ENCODE measurements around the gene HP1BP3. TPM values are rescaled to one million over a fixed set of nuclear protein-coding genes. Genes with fewer than 3 reads are reported as not detected.
"Not testable (repeated sequence)": the region's sequence is repeated elsewhere in the genome, so short reads cannot be mapped to it uniquely, and the experiment has no call there.

Gene HP1BP3
- total RNA-seq, 2 donors from 2014 or later = 223 to 244 TPM

DNA sequence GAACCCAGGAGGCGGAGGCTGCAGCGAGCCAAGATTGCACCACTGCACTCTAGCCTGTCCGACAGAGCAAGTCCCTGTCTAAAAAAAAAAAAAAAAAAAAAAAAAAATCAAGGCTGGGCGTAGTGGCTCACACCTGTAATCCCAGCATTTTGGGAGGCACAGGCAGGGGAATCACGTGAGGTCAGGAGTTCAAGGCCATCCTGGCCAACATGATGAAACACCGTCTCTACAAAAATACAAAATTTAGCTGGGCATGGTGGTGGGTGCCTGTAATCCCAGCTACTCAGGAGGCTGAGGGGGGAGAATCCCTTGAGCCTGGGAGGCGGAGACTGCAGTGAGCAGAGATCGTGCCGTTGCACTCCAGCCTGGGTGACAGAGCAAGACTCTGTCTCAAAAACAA is 2.5 kb upstream of the HP1BP3 start:
- H3K9me3 Mint-ChIP-seq; H3K4me3 Mint-ChIP-seq; ATAC-seq (replicated peaks); H3K27ac Mint-ChIP-seq; H3K4me1 Mint-ChIP-seq; H3K27me3 Mint-ChIP-seq: not testable (repeated sequence)
- H3K36me3 Mint-ChIP-seq (ENCODE audit: low read depth) = peaks cover 13% of the 10 kb centered on the region

DNA sequence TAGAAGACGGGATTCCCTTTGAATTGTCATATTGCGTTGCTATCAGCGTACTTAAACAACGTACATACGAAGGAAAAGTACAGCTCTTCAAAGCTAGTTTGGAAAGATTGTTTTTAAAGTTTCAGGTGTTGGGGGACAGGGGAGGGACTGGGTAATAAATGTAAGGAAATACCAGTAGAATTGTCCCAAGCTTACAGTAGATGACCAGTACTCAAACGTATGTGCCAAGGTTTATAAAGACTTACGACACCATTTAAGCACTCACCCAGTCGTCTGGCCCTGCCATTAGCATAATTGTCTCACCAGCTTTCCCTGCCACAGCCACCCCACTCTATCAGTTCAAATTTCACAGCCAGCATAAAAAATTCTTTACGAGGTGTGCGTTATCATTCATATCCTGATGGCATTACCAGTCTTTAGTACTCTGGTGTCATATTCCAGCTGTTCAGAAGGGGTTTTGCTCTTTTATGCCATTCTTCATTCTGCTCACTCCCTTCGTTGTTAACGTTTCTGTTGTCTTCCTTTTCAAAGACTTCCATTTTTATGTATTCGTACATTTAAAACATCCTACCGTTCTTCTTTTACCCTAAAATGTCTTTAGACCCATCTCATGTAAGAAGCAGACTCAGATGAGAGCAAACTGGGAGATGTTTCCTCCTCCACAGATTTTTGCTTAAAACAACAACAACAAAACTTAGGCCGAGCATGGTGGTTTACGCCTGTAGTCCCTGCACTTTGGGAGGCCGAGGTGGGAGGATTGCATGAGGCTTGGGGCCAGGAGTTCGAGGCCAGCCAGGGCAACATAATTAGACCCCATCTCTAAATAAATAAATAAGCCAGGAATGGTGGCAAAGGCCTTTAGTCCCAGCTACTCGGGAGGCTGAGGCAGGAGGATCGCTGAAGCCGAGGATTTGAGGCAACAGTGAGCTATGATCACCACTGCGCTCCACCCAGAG is 1.0 kb upstream of the HP1BP3 start:
- Mint-ChIP-seq H3K27me3 (no peaks in the 10 kb centered on the region), H3K9me3 (no peaks in the 10 kb centered on the region), H3K4me3 (peak overlapping the region; percentile 92), H3K27ac (peak overlapping the region; percentile 92), H3K4me1 (peaks cover 7% of the 10 kb centered on the region), H3K36me3 (ENCODE audit: low read depth) (peaks cover 13% of the 10 kb centered on the region)
- no peak for ATAC-seq (replicated peaks)

DNA sequence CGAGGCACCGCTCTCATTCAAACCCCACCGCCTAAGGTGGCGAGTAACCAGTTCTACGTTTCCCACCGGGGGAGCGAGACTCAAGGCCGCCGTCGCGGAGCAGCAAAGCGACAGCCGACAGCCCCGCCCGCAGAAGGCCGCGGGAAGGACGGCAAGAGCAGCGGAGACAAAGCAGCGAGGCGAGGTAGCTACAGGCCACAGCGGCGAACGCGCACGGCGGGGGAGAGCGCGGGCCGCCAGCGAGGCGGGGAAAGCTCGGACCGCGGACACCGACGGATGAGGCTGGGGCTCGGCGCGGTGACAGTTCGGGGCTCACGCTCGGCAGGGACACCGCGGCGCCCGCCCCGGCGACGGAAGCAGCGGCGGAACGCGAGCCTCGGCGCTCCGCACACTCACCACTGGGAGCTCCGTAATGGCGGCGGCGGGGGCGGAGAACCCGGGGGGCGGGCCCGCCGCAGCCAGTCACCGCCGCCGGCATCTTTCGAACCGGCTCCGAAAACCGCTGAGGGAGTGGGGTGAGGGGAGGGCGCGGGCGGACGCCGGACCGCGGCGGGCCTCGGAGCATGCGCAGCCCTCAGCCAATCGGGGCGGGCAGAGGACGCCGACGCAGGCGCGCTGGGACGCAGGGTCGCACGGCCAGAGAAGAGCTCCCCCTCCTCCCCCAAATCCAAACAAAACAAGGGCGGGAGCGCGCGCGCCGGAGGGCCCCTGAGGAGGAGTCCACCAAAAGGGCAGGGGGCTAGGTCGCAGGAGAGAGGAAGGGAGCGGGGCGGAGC is 666 bp downstream of the HP1BP3 start:
- H3K27ac Mint-ChIP-seq = peak overlapping the region; percentile 88
- H3K4me1 Mint-ChIP-seq = peaks cover 7% of the 10 kb centered on the region
- ATAC-seq (replicated peaks) = peak; percentile 84
- H3K4me3 Mint-ChIP-seq = peak overlapping the region; percentile 92
- H3K27me3 Mint-ChIP-seq = no peaks in the 10 kb centered on the region
- no peaks in the 10 kb centered on the region for H3K9me3 Mint-ChIP-seq
- H3K36me3 Mint-ChIP-seq (ENCODE audit: low read depth) = peaks cover 13% of the 10 kb centered on the region

DNA sequence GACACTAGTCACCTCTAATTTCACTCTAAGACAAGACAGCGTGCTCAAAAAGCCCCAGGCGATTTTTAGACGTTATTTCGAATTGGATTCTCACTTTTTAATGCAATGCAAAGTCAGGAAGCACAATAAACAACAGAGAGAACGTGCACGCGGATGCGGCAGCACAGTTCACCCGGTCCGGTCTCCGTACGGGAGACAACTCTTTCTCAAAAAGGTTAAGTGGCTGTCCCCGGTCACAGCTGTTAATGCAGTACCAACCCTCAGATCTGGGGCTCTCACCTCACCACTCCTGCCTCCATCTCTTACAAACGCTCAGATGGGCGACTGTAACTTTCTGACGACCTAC is 1.2 kb downstream of the HP1BP3 start:
- H3K27ac Mint-ChIP-seq = peak overlapping the region; percentile 88
- ATAC-seq (replicated peaks) = peak; percentile 4
- peaks cover 13% of the 10 kb centered on the region for H3K4me1 Mint-ChIP-seq
- H3K4me3 Mint-ChIP-seq = peak overlapping the region; percentile 92
- H3K27me3 Mint-ChIP-seq = no peaks in the 10 kb centered on the region
- H3K9me3 Mint-ChIP-seq = no peaks in the 10 kb centered on the region
- peaks cover 19% of the 10 kb centered on the region for H3K36me3 Mint-ChIP-seq (ENCODE audit: low read depth)

DNA sequence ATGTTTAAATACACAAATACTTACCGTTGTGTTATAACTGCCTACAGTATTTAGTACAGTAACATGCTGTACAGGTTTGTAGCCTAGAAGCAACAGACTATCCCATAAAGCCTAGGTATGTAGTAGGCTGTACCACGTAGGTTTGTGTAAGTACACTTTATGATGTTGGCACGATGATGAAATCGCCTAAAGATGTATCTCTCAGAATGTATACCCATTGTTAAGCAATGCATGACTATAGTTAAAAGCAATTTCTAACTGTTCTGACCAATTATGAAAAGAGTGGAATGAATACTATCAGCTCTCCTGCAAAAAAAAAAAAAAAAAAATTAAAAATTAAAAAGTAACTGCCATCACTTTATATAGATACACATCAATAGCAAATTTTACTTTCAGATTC is 11.4 kb downstream of the HP1BP3 start:
- Mint-ChIP-seq H3K4me3 (no peak overlapping the region), H3K27ac (no peak overlapping the region), H3K27me3 (no peaks in the 10 kb centered on the region), H3K36me3 (ENCODE audit: low read depth) (peaks cover 95% of the 10 kb centered on the region), H3K4me1 (peaks cover 12% of the 10 kb centered on the region), H3K9me3 (no peaks in the 10 kb centered on the region)
- peak; percentile 71 for ATAC-seq (replicated peaks)

DNA sequence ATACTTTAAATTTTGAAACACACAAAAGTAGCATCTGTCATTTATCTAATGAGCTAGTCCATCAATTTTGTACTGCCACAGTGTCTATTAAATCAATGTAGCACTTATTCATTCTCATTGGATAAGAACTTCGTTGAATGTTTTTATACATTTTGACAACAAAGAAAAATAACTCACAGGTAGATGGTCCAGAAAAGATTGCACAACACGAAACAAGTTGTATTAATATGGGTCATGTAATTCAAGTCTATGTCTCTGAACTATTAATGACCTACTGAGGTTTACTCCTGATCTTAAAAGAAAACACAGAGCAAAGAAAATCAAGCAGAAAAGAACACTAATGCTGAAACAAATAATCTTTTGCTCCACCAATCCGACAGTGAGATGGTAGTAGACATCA is 15.3 kb downstream of the HP1BP3 start:
- peaks cover 100% of the 10 kb centered on the region for H3K36me3 Mint-ChIP-seq (ENCODE audit: low read depth)
- H3K9me3 Mint-ChIP-seq = no peaks in the 10 kb centered on the region
- ATAC-seq (replicated peaks) = no peak
- no peak overlapping the region for H3K27ac Mint-ChIP-seq
- no peak overlapping the region for H3K4me3 Mint-ChIP-seq
- no peaks in the 10 kb centered on the region for H3K4me1 Mint-ChIP-seq
- H3K27me3 Mint-ChIP-seq = no peaks in the 10 kb centered on the region

DNA sequence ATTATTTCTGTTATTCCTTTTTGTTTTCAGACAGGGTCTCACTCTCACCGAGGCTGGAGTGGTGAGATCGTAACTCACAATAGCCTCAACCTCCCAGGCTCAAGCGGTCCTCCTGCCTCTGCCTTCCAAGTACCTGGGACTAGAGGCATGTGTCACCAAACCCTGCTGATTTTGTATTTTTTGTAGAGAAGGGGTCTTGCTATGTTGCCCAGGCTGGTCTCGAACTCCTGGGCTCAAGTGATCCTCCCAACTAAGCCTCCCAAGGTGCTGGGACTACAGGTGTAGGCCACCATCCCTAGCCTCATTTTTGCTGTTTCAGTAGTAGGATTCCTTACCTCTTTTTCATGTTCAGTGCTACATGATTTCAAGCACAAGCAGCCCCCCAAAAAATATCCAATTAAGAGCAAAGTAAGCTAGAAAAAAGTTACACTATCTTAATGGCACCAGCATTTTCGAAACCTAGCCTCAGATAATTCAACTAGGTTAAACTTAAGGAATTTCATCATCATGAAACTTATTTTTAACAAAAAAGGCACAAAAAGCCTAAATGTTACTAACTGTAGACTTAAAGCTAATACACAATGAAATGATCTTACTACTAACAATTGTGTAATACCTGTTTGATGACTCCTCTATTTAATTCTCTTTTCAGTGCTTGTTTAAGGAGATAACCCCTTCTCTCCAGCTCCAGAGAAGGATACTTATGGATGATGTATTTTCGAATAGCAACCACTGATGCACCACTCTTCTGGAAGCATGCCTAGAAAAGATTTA is 16.6 kb downstream of the HP1BP3 start:
- no peak for ATAC-seq (replicated peaks)
- no peak overlapping the region for H3K4me3 Mint-ChIP-seq
- H3K27ac Mint-ChIP-seq = no peak overlapping the region
- no peaks in the 10 kb centered on the region for H3K27me3 Mint-ChIP-seq
- no peaks in the 10 kb centered on the region for H3K9me3 Mint-ChIP-seq
- H3K36me3 Mint-ChIP-seq (ENCODE audit: low read depth) = peaks cover 100% of the 10 kb centered on the region
- no peaks in the 10 kb centered on the region for H3K4me1 Mint-ChIP-seq

DNA sequence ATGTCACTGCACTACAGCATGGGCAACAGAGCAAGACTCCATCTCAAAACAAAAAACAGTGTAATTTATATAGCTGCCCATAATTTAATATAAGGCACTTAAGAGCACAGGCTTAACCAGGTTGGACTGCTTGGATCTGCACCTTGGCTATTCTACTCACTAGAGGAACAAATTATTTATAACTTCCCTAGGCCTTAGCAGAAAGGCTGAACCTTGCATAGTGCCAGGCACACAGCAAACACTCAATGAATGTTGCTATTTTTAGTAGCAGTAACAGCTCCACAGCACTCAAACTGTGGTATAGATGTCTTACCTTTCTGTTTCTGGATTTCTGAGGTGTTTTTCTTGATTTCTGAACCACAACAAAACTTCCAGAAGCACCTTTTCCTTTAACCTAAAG is 19.8 kb downstream of the HP1BP3 start:
- H3K27me3 Mint-ChIP-seq = no peaks in the 10 kb centered on the region
- H3K9me3 Mint-ChIP-seq = no peaks in the 10 kb centered on the region
- no peak overlapping the region for H3K4me3 Mint-ChIP-seq
- no peaks in the 10 kb centered on the region for H3K4me1 Mint-ChIP-seq
- H3K27ac Mint-ChIP-seq = no peak overlapping the region
- no peak for ATAC-seq (replicated peaks)
- peaks cover 100% of the 10 kb centered on the region for H3K36me3 Mint-ChIP-seq (ENCODE audit: low read depth)

DNA sequence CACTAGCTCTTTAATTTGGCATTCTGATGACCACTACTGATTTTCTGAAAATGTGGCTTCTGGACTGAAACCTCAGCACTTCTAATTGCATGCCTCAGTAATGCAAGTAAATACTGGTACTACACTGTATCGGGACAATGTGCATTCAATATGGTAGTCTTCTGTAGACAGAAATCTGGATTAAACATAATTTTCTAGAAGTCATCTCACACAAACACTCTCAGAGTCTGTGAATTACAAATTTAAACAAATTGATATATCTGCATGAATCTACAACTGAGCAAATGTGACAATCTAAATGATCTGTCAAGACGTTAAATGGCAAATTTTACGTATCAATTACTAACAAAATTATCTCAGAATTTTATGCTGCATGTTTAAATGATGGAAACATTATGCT is 23.7 kb downstream of the HP1BP3 start:
- H3K27ac Mint-ChIP-seq = no peak overlapping the region
- H3K4me3 Mint-ChIP-seq = no peak overlapping the region
- peaks cover 3% of the 10 kb centered on the region for H3K4me1 Mint-ChIP-seq
- peaks cover 100% of the 10 kb centered on the region for H3K36me3 Mint-ChIP-seq (ENCODE audit: low read depth)
- no peak for ATAC-seq (replicated peaks)
- H3K27me3 Mint-ChIP-seq = no peaks in the 10 kb centered on the region
- H3K9me3 Mint-ChIP-seq = no peaks in the 10 kb centered on the region

DNA sequence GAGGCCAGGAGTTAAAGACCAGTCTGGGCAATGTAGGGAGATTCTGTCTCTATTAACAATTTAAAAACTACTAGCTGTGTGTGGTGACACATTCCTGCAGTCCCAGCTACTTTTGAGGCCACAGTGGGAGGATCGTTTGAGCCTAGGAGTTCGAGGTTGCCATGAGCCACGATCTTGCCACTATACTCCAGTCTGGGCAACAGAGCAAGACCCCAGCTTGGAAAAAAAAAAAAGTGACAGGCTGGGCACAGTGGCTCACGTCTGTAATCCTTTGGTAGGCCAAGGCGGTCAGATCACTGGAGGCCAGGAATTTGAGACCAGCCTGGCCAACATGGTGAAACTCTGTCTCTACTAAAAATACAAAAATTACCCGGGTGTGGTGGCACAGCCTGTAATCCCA is 26.8 kb downstream of the HP1BP3 start:
- Mint-ChIP-seq H3K9me3 (no peaks in the 10 kb centered on the region), H3K4me3 (no peak overlapping the region), H3K27me3 (no peaks in the 10 kb centered on the region), H3K4me1 (peaks cover 3% of the 10 kb centered on the region), H3K36me3 (ENCODE audit: low read depth) (peaks cover 99% of the 10 kb centered on the region), H3K27ac (no peak overlapping the region)
- no peak for ATAC-seq (replicated peaks)

DNA sequence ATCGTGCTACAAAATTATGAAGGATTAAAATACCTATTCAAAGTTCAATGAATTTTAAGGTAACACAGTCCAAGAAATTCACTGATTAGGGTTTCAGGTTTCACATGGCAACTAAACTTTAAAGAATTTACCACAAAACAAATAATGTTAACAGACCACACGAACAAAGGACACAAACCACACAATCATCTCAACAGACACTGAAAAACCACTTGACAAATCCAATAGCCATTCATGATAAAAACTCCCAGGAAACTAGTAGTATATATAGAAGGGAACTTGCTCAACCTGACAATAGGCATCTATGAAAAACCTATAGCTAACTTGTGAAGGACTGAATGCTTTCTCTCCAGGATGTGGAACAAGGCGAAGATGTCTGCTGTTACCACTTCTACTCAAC is 33.5 kb downstream of the HP1BP3 start:
- H3K36me3 Mint-ChIP-seq (ENCODE audit: low read depth) = peaks cover 82% of the 10 kb centered on the region
- no peak overlapping the region for H3K27ac Mint-ChIP-seq
- no peaks in the 10 kb centered on the region for H3K27me3 Mint-ChIP-seq
- H3K4me3 Mint-ChIP-seq = no peak overlapping the region
- H3K4me1 Mint-ChIP-seq = no peaks in the 10 kb centered on the region
- H3K9me3 Mint-ChIP-seq = no peaks in the 10 kb centered on the region
- ATAC-seq (replicated peaks) = no peak

DNA sequence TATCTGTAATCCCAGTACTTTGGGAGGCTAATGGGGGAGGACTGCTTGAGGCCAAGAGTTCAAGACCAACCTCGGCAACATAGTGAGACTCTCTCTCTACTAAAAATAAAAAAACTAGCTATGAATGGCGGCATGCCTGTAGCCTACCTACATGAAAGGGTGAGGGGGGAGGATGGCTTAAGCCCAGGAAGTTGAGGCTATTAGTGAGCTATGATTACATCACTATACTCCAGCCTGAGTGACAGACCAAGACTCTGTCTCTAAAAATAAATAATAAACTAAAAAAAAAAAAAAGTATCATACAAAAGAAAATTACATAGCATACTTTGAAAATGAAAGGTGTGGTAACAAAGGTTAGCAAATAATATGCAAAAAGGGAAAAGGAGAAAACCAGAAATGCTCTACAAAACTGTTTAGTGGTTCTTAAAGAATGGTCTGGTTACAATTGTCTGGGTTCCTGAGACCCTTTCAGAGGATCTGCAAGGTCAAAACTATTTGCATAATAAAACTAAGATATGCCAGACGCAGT is 35.6 kb downstream of the HP1BP3 start:
- Mint-ChIP-seq H3K4me3 (no peak overlapping the region), H3K27ac (no peak overlapping the region), H3K36me3 (ENCODE audit: low read depth) (peaks cover 82% of the 10 kb centered on the region), H3K27me3 (no peaks in the 10 kb centered on the region), H3K9me3 (no peaks in the 10 kb centered on the region), H3K4me1 (no peaks in the 10 kb centered on the region)
- ATAC-seq (replicated peaks) = no peak

DNA sequence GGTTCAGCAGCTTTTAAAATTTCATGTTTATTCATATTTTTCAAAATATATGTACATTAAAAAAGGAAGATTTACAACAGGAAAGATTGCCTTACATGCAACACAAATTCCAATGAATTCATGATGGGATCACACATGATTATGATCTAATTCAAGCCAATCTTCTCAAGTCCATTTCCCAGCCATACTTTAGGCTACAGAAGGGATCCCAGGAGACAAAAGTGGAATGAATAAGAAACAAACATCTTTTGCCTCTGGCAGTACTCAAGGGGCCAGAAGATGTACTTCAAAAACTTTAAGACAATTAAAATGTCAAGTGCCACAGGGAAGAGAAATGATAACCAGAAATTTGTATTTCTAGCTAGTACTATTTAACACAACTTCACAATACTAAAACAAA is 44.4 kb downstream of the HP1BP3 start:
- no peak overlapping the region for H3K4me3 Mint-ChIP-seq
- H3K27me3 Mint-ChIP-seq = no peaks in the 10 kb centered on the region
- H3K9me3 Mint-ChIP-seq = no peaks in the 10 kb centered on the region
- H3K36me3 Mint-ChIP-seq (ENCODE audit: low read depth) = peaks cover 100% of the 10 kb centered on the region
- peak overlapping the region; percentile 56 for H3K27ac Mint-ChIP-seq
- ATAC-seq (replicated peaks) = no peak
- H3K4me1 Mint-ChIP-seq = no peaks in the 10 kb centered on the region

DNA sequence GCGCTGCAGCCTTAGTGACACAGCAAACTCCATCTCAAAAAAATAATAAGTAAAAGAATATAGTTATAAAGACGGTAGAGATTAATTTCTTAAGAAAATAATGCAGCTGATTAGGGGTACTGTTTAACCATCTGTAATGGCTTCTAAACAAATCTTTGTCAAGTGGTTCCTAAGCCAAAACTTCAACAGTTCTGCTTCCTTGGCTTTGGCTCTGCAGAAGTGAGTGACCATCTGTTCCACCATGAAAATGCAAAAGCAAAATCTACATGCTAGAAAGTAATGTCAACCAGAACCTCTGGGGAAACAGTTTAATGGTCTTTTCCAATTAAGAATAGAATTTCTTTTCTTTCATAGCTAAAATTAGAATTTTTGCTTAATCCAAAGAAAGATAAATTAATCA is 46.3 kb downstream of the HP1BP3 start:
- Mint-ChIP-seq H3K27ac (no peak overlapping the region), H3K36me3 (ENCODE audit: low read depth) (peaks cover 89% of the 10 kb centered on the region), H3K4me1 (no peaks in the 10 kb centered on the region), H3K27me3 (no peaks in the 10 kb centered on the region), H3K9me3 (no peaks in the 10 kb centered on the region), H3K4me3 (no peak overlapping the region)
- no peak for ATAC-seq (replicated peaks)

Data from activated T-helper 17 cell treated with anti-CD3 and anti-CD28 coated beads, Interleukin-2, amount 50 U/mL, for 72 hours (primary cell).